AG10803 (cell line): Measurements from ENCODE around the gene GP1BB.
A peak's percentile ranks its signal among the peaks of the same experiment; 100 is the strongest.

Experiments used
- DNase-seq: peaks from one replicate; pipeline ENCODE4 v3.0.0; 2010; ENCODE audit warnings: low read depth
- H3K4me3 ChIP-seq: 2 replicates; pipeline ENCODE4 v1.5.1; 2011; ENCODE audit warnings: mild to moderate bottlenecking, low read length, control low read depth
- CTCF ChIP-seq: conservative IDR thresholded peaks from 2 replicates; pipeline ENCODE4 v1.5.1; 2011; ENCODE audit warnings: mild to moderate bottlenecking, low read length, control low read depth, inconsistent platforms

The GP1BB gene

GRCh38 chr22:19710769-19711106 lies 12.6 kb upstream of the GP1BB start:
- no peak for TF ChIP-seq CTCF
- H3K4me3 ChIP-seq, result no peak overlapping the region
- DNase-seq, result no peak

- H3K4me3 ChIP-seq, result no peak overlapping the region
- TF ChIP-seq CTCF, result no peak
- DNase-seq, result no peak
Observed at GRCh38 chr22:19713245-19713644, 10.1 kb upstream of the GP1BB start.

GRCh38 chr22:19713650-19714311 lies 9.6 kb upstream of the GP1BB start:
- no peak for DNase-seq
- TF ChIP-seq CTCF, result no peak
- H3K4me3 ChIP-seq, result peak overlapping the region; percentile 54

GRCh38 chr22:19714312-19715187 lies 8.8 kb upstream of the GP1BB start, which contains the start of gene SEPTIN5:
SEPTIN5 (plus strand) TSS chr22:19714503; CDS start chr22:19714589, 86 bp downstream.
- no peak for TF ChIP-seq CTCF
- no peak for DNase-seq
- H3K4me3 ChIP-seq, result peak within 1 kb of the TSS; percentile 54

GRCh38 chr22:19715188-19715930 lies 8.0 kb upstream of the GP1BB start:
- DNase-seq, result no peak
- peak overlapping the region; percentile 50 for H3K4me3 ChIP-seq
- no peak for TF ChIP-seq CTCF

GRCh38 chr22:19716041-19716828 lies 7.1 kb upstream of the GP1BB start:
- H3K4me3 ChIP-seq, result no peak overlapping the region
- no peak for TF ChIP-seq CTCF
- no peak for DNase-seq
